B cell (primary cell): Measurements from ENCODE around the gene METAP2. TPM values are rescaled to one million over a fixed set of nuclear protein-coding genes. Genes with fewer than 3 reads are reported as not detected.

Source experiments
- ATAC-seq: fragments of 200-7000 bp; cut with Tn5 transposase; one replicate; pipeline ENCODE4 v1.10.0; 2021; ENCODE audit warnings: low read depth, mild to moderate bottlenecking, moderate number of reproducible peaks, moderate library complexity
- CTCF ChIA-PET: fragments of 350-600 bp; sonication (Branson Sonifier 250); formaldehyde crosslinking; loops from one replicate; lab custom pipeline; 2021; ENCODE audit warnings: antibody characterized with exemption, inconsistent platforms; lab: Charles Lee
- POLR2A ChIA-PET: fragments of 350-600 bp; sonication (Branson Sonifier 250); formaldehyde crosslinking; loops from one replicate; lab custom pipeline; 2021; ENCODE audit warnings: antibody characterized with exemption; lab: Charles Lee
- DNase-seq: peaks from one replicate; pipeline ENCODE4 v3.0.0; 2013
- H2AFZ ChIP-seq: 2 replicates; pipeline ENCODE4 v1.6.1; 2012; ENCODE audit warnings: mild to moderate bottlenecking, low read depth, low read length; ENCODE audit not compliant: insufficient read depth, poor library complexity, severe bottlenecking
- H3K27ac ChIP-seq, 2 donors: 1 replicate in 1 of 2; 2 replicates in 1 of 2; pipeline ENCODE4 v1.5.1; 2012 to 2013; ENCODE audit warnings: low read length in 2 of 2, mild to moderate bottlenecking in 2 of 2, moderate library complexity in 1 of 2
- H3K27me3 ChIP-seq, 4 experiments: fragments of 200-600 bp in 1 of 4; sonication (generic) in 1 of 4; replicated peaks in 1 of 4; 1 replicate in 2 of 4; 2 replicates in 2 of 4; pipeline versions ENCODE4 v1.6.1 to v1.7.0; 2013 to 2016; ENCODE audit warnings: low read length in 3 of 4, mild to moderate bottlenecking in 2 of 4, mixed read lengths in 1 of 4, moderate library complexity in 1 of 4; ENCODE audit not compliant: insufficient read depth in 4 of 4, control insufficient read depth in 3 of 4; ENCODE audit errors: control extremely low read depth in 1 of 4
- H3K36me3 ChIP-seq, 2 experiments: replicated peaks in 1 of 2; 1 replicate in 1 of 2; 2 replicates in 1 of 2; pipeline versions ENCODE4 v1.6.1 to v1.7.1; 2013; ENCODE audit warnings: low read length in 1 of 2; ENCODE audit not compliant: insufficient read depth in 2 of 2, control insufficient read depth in 1 of 2; ENCODE audit errors: control extremely low read depth in 1 of 2, extremely low read depth in 1 of 2
- H3K4me1 ChIP-seq, 2 donors: fragments of 200-600 bp in 1 of 2; sonication (generic) in 1 of 2; 1 replicate in 1 of 2; 2 replicates in 1 of 2; pipeline versions ENCODE4 v1.5.1 to v1.6.1; 2013 to 2017; ENCODE audit warnings: low read length in 2 of 2; ENCODE audit not compliant: control insufficient read depth in 2 of 2, insufficient read depth in 2 of 2
- H3K4me2 ChIP-seq: replicated peaks from 2 replicates; pipeline ENCODE3; 2012; ENCODE audit warnings: mild to moderate bottlenecking, low read depth, low read length; ENCODE audit not compliant: poor library complexity, severe bottlenecking
- H3K4me3 ChIP-seq, 5 experiments: fragments of 200-600 bp in 1 of 5; sonication (generic) in 1 of 5; 1 replicate in 3 of 5; 2 replicates in 2 of 5; pipeline versions ENCODE4 v1.5.1 to v1.7.0; 2011 to 2016; ENCODE audit warnings: low read length in 4 of 5, mild to moderate bottlenecking in 4 of 5, low read depth in 2 of 5, control low read depth in 1 of 5, moderate library complexity in 1 of 5; ENCODE audit not compliant: insufficient read depth in 1 of 5; ENCODE audit errors: control extremely low read depth in 1 of 5, extremely low read depth in 1 of 5
- H3K79me2 ChIP-seq: fragments of 200-600 bp; sonication (generic); one replicate; pipeline ENCODE4 v1.6.0; 2016; ENCODE audit warnings: low read length; ENCODE audit not compliant: control insufficient read depth, insufficient read depth
- H3K9ac ChIP-seq: fragments of 200-600 bp; sonication (generic); 2 replicates; pipeline ENCODE4 v1.6.1; 2017; ENCODE audit warnings: mild to moderate bottlenecking, low read length, moderate library complexity
- H3K9me3 ChIP-seq, 3 donors: one replicate each; pipeline versions ENCODE4 v1.6.1 to v1.7.1; 2013; ENCODE audit warnings: low read length in 2 of 3; ENCODE audit not compliant: control insufficient read depth in 2 of 3, insufficient read depth in 1 of 3; ENCODE audit errors: control extremely low read depth in 1 of 3
- H4K20me1 ChIP-seq: 2 replicates; pipeline ENCODE4 v1.6.0; 2012; ENCODE audit warnings: mild to moderate bottlenecking, low read length; ENCODE audit not compliant: insufficient read depth, control insufficient read depth, poor library complexity, severe bottlenecking
- H3K27ac Mint-ChIP-seq: one replicate; pipeline ENCODE4 v1.8.0; 2021; ENCODE audit warnings: mixed read lengths
- H3K27me3 Mint-ChIP-seq: one replicate; pipeline ENCODE4 v1.8.0; 2021; ENCODE audit warnings: mixed read lengths
- H3K4me1 Mint-ChIP-seq: one replicate; pipeline ENCODE4 v1.8.0; 2021; ENCODE audit warnings: mixed read lengths
- H3K4me3 Mint-ChIP-seq: one replicate; pipeline ENCODE4 v1.8.0; 2021; ENCODE audit warnings: mixed read lengths
- H3K9me3 Mint-ChIP-seq: one replicate; pipeline ENCODE4 v1.8.0; 2022; ENCODE audit warnings: mixed read lengths; ENCODE audit not compliant: insufficient read depth
- CTCF ChIP-seq: fragments of 200-600 bp; IDR thresholded peaks from one replicate; pipeline ENCODE4 v1.8.0; 2022; ENCODE audit warnings: antibody characterized with exemption, mild to moderate bottlenecking
- EZH2 ChIP-seq: IDR thresholded peaks from 2 replicates; pipeline ENCODE4 v1.6.1; 2012; ENCODE audit warnings: borderline replicate concordance, low read depth, mild to moderate bottlenecking, moderate library complexity, low read length; ENCODE audit not compliant: insufficient read depth, poor library complexity, severe bottlenecking
- WGBS: methylation state at CpG from one replicate; pipeline ENCODE4 v1.1.5; 2013; ENCODE audit warnings: missing lambda C conversion rate; ENCODE audit not compliant: insufficient coverage; 5-methylcytosine and 5-hydroxymethylcytosine counted together
- intact Hi-C: fragments of 100-400 bp; cut with micrococcal nuclease; formaldehyde crosslinking; loops from one replicate; pipeline ENCODE4 v1.10.0; 2022
- polyA plus RNA-seq: library from polyadenylated mRNA; depleted of rRNA; stranded (reverse); fragments of >200 nt; gene quantifications from 2 replicates; pipeline ENCODE4 v1.2.3, GENCODE V29; 2012
- total RNA-seq, 2 donors: library from RNA; stranded (reverse); fragments of 120-200 nt in 1 of 2; gene quantifications; 1 replicate in 1 of 2; 2 replicates in 1 of 2; pipeline versions ENCODE4 v1.2.3 to v1.2.4, GENCODE V29; 2013 to 2022

METAP2 gene
- total and polyA plus RNA-seq, 2 donors (not counting 1 experiment from before 2014, with no cell fraction given), result 15.3 to 49.9 TPM

- Histone ChIP-seq H4K20me1 (no peaks in the 10 kb centered on the region), H3K9ac (peak overlapping the region; percentile 92), H3K36me3 (peaks cover 7 to 18% of the 10 kb centered on the region in 2 experiments), H3K27ac (peak overlapping the region; percentile 73 to 94), H3K4me1 (peaks cover 16 to 17% of the 10 kb centered on the region in 2 donors), H3K79me2 (peaks cover 57% of the 10 kb centered on the region), H3K27me3 (no peaks in the 10 kb centered on the region), H2AFZ (peak overlapping the region; percentile 91), H3K4me2 (peak overlapping the region; percentile 86), H3K4me3 (peak overlapping the region; percentile 71 to 98 (median 90)), H3K9me3 (no peaks in the 10 kb centered on the region)
- 0% methylated on average over 12 of the region's 23 CpGs for WGBS
- peak overlapping the region; percentile 99 for H3K27ac Mint-ChIP-seq
- peaks cover 42% of the 10 kb centered on the region for H3K4me1 Mint-ChIP-seq
- H3K4me3 Mint-ChIP-seq, result peak overlapping the region; percentile 100
- no peaks in the 10 kb centered on the region for H3K9me3 Mint-ChIP-seq
- DNase-seq (no peak), ATAC-seq (peak; percentile 24)
- ChIA-PET POLR2A (interaction anchor here (0.5 to 1.8 kb wide), 5 partner anchors 35 to 400 kb away, joined by 3 to 11 read pairs (median 4); partner anchors contain the start of genes FGD6, NR2C1 and VEZT), CTCF (interaction anchor here (0.8 to 2.4 kb wide), 4 partner anchors 61 to 1373 kb away, joined by 3 to 12 read pairs (median 4); no protein-coding TSS in a partner anchor)
- intact Hi-C loops, result loop anchor here (1.0 to 5.0 kb wide), 2 partner anchors 255 to 384 kb away; partner anchors contain the start of gene SNRPF
- H3K27me3 Mint-ChIP-seq, result peaks cover 6% of the 10 kb centered on the region
- no peak for TF ChIP-seq EZH2
- TF ChIP-seq CTCF, result no peak
Observed at GRCh38 chr12:95473231-95473883, 595 bp upstream of the METAP2 start.

- no peaks in the 10 kb centered on the region for H3K9me3 Mint-ChIP-seq
- Histone ChIP-seq H2AFZ (peak overlapping the region; percentile 91), H4K20me1 (peaks cover 9% of the 10 kb centered on the region), H3K4me1 (peaks cover 16 to 17% of the 10 kb centered on the region in 2 donors), H3K4me3 (peak overlapping the region; percentile 71 to 98 (median 90)), H3K27me3 (no peaks in the 10 kb centered on the region), H3K9ac (peak overlapping the region; percentile 92), H3K79me2 (peaks cover 68% of the 10 kb centered on the region), H3K27ac (peak overlapping the region in 1 of 2 donors; percentile 94), H3K36me3 (peaks cover 10 to 23% of the 10 kb centered on the region in 2 experiments), H3K4me2 (peak overlapping the region; percentile 86), H3K9me3 (no peaks in the 10 kb centered on the region)
- CTCF ChIA-PET, result interaction anchor here (0.8 to 2.4 kb wide), 2 partner anchors 60 to 358 kb away, joined by 5 to 12 read pairs; no protein-coding TSS in a partner anchor
- H3K27me3 Mint-ChIP-seq, result peaks cover 6% of the 10 kb centered on the region
- 0% methylated on average over 13 of the region's 16 CpGs for WGBS
- peak overlapping the region; percentile 99 for H3K27ac Mint-ChIP-seq
- H3K4me3 Mint-ChIP-seq, result peak overlapping the region; percentile 100
- POLR2A ChIA-PET, result interaction anchor here (1.5 kb wide), 1 partner anchor 100 kb away, joined by 5 read pairs; no protein-coding TSS in a partner anchor
- intact Hi-C loops, result loop anchor here (2.0 to 5.0 kb wide), 3 partner anchors 74 to 402 kb away; partner anchors contain the start of genes NR2C1 and SNRPF
- TF ChIP-seq CTCF (no peak), EZH2 (no peak)
- DNase-seq, result no peak
- ATAC-seq, result no peak
- peaks cover 50% of the 10 kb centered on the region for H3K4me1 Mint-ChIP-seq
Observed at GRCh38 chr12:95474660-95474958, 657 bp downstream of the METAP2 start.
